ENCODE results near the gene KRT39. TPM values are rescaled to one million over a fixed set of nuclear protein-coding genes. Genes with fewer than 3 reads are reported as not detected.

Gene KRT39
- total and polyA plus RNA-seq, 2 of the 8 experiments (the other 6 are each of a cell fraction or from before 2014, with no cell fraction given), result not detected

DNA sequence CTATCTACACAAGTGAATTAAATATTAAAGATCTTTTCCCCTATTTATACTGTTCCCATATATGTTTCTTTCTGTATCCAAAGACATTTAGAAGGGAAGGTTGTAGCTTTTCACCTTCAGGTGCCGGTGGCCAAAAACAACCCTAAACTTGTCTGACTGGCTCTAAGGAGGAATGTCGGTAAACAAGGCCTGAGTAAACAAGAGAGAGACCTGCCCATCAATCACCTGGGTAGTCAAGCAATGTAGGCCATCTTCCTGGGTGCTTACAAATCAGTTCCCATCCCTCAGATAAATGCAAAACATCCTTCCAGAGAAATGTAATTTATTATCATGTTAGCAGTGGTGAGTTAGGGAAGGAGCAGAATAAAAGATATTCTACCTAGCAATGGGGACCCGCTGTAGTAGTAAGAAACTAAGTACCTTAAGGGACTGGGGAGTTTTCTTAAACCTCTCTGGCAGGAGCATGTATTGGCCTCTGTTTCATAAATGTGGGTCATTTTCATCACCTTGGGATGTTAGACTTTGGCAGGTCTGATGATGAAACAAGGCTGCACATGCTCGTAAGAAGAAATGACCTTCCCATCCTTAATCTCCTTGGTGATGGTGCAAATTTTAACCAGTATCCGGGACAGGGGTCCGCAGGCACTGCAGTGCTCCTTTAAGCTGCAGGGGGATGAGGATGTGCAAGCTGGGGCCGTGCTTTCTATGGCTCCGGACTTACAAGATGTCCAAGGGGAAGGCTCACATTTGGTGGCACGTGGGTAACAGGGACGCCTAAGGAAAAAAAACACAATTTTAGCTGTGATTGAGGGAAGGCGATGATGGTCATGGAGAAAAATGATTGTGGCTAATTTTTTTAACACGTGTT, 8.4 kb downstream of the KRT39 start (continued):
- TF ChIP-seq KDM1A (IDR thresholded peaks at IDR 0.05; ENCODE audit: borderline replicate concordance, low read length), result no peak
- TF ChIP-seq CTBP2 (IDR thresholded peaks at IDR 0.05; ENCODE audit: borderline replicate concordance, insufficient read depth, insufficient read length, low read length), result no peak
- TF ChIP-seq ASH2L (IDR thresholded peaks at IDR 0.05; ENCODE audit: low read length), result peak; percentile 23
- peak in 1 of 2 experiments; percentile 51; a peak in 1 of 3 replicates for TF ChIP-seq EP300 (IDR thresholded peaks at IDR 0.05; ENCODE audit: borderline replicate concordance in 1 of 2, low read depth in 2 of 2, low read length in 2 of 2)
- no peak for TF ChIP-seq MAFK (IDR thresholded peaks at IDR 0.05; ENCODE audit: low read depth, low read length)
- TF ChIP-seq NANOG (IDR thresholded peaks at IDR 0.05; ENCODE audit: insufficient read depth, low read depth, low read length, poor library complexity, severe bottlenecking), result no peak
- TF ChIP-seq, protein P1, sequence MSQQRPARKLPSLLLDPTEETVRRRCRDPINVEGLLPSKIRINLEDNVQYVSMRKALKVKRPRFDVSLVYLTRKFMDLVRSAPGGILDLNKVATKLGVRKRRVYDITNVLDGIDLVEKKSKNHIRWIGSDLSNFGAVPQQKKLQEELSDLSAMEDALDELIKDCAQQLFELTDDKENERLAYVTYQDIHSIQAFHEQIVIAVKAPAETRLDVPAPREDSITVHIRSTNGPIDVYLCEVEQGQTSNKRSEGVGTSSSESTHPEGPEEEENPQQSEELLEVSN (IDR thresholded peaks at IDR 0.05), result no peak
- TF ChIP-seq TEAD4 (IDR thresholded peaks at IDR 0.05; ENCODE audit: low read depth, low read length), result peak; percentile 80; the same call in 1 of the 2 replicates
- TF ChIP-seq CREB1 (IDR thresholded peaks at IDR 0.05), result no peak
- no peak for TF ChIP-seq SP2 (IDR thresholded peaks at IDR 0.05; ENCODE audit: low read length)
- no peak for TF ChIP-seq JUND (IDR thresholded peaks at IDR 0.05; ENCODE audit: low read length)
- TF ChIP-seq BCL11A (IDR thresholded peaks at IDR 0.05; ENCODE audit: low read depth in 2 of 2, low read length in 2 of 2), result no peak
- TF ChIP-seq GABPA (IDR thresholded peaks at IDR 0.05; ENCODE audit: borderline replicate concordance, insufficient read depth, low read length), result no peak
- peak; percentile 84 for TF ChIP-seq SP1 (IDR thresholded peaks at IDR 0.05; ENCODE audit: low read depth, low read length)
- TF ChIP-seq, protein P2, sequence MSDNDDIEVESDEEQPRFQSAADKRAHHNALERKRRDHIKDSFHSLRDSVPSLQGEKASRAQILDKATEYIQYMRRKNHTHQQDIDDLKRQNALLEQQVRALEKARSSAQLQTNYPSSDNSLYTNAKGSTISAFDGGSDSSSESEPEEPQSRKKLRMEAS (IDR thresholded peaks at IDR 0.05), result no peak
- TF ChIP-seq BRCA1 (IDR thresholded peaks at IDR 0.05; ENCODE audit: low read depth, low read length), result no peak
- no peak for TF ChIP-seq RXRA (IDR thresholded peaks at IDR 0.05; ENCODE audit: insufficient read depth, low read depth, low read length)
- TF ChIP-seq, protein P3, sequence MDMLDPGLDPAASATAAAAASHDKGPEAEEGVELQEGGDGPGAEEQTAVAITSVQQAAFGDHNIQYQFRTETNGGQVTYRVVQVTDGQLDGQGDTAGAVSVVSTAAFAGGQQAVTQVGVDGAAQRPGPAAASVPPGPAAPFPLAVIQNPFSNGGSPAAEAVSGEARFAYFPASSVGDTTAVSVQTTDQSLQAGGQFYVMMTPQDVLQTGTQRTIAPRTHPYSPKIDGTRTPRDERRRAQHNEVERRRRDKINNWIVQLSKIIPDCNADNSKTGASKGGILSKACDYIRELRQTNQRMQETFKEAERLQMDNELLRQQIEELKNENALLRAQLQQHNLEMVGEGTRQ (IDR thresholded peaks at IDR 0.05; ENCODE audit: low read length), result no peak
- no peak for TF ChIP-seq PHF8 (conservative IDR thresholded peaks at IDR 0.05; ENCODE audit: low read depth, low read length)
- no peak for TF ChIP-seq RAD21 (IDR thresholded peaks at IDR 0.05 in 1 of 2, conservative IDR thresholded peaks at IDR 0.05 in 1 of 2; ENCODE audit: low read depth in 2 of 2, low read length in 2 of 2)
